NCI-H1105 (cell line): ENCODE data around the gene PLLP.
"Not testable (repeated sequence)": the region's sequence is repeated elsewhere in the genome, so short reads cannot be mapped to it uniquely, and the experiment has no call there.

Experiments used
- DNase-seq: peaks from one replicate; lab custom pipeline; 2025; lab: John Stamatoyannopoulos, UW

Gene PLLP

DNA sequence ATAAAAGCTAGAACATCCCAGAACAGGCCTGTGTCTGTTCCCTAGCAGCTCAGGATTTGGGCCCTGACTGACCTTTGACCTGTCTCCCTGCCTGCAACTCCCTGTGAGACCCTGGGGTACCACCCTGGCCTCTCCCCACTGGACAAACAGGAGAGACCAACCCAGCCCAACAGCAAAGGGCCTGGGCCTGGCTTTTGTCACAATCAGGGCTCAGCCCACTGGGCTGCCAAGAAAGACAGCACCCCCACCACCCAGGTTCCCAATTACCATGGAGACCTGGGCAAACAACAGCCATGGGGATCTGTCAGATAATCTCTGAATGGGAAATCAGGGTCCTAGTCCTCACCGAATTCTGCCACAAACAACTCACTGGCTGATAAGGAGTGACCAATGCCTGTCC, 11.1 kb downstream of the PLLP start:
- no peak for DNase-seq

DNA sequence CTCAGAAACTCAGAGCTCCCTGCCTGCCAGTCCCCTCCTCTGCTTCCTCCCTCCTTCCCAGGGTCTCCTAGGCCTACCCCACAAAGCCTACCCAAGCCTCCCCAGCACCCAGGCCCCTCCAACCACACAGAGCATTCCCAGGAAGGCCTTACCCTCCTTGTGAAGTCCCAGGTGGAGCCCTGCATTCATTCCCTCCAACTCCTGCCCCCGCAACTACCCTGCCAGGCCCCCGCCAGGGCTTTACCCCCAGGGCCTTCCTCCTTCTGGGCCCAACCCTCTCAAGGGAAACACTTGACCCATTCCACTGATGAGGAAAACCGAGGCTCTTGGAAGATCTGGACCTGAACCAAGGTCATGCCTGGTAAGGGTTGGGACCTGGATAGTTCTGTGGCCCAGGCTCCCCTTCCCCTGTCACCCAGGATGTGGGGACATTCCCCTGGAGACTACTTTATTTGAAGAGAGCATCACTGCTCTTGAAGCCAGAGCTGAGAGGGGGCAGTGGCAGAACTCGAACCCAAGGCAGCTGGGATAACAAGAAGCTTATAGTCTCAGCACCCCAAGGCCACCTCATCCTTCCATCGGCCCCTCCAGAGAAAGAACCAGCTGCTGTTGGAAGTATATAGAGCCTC, 12.5 kb downstream of the PLLP start:
- no peak for DNase-seq

DNA sequence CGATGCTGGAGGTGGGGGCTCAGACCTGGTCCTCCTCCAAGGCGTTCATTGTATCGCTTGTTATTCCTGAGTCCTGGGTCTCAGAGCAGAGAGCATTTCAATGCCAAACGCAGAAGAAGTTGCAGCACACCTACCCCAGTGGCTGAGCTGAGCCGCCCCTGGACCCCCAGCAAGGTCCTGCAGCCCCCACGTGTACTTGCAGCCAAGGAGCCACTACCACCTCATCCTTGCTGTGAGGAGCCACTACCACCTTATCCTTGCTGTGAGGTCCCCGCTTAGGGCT, 13.5 kb downstream of the PLLP start:
- no peak for DNase-seq

DNA sequence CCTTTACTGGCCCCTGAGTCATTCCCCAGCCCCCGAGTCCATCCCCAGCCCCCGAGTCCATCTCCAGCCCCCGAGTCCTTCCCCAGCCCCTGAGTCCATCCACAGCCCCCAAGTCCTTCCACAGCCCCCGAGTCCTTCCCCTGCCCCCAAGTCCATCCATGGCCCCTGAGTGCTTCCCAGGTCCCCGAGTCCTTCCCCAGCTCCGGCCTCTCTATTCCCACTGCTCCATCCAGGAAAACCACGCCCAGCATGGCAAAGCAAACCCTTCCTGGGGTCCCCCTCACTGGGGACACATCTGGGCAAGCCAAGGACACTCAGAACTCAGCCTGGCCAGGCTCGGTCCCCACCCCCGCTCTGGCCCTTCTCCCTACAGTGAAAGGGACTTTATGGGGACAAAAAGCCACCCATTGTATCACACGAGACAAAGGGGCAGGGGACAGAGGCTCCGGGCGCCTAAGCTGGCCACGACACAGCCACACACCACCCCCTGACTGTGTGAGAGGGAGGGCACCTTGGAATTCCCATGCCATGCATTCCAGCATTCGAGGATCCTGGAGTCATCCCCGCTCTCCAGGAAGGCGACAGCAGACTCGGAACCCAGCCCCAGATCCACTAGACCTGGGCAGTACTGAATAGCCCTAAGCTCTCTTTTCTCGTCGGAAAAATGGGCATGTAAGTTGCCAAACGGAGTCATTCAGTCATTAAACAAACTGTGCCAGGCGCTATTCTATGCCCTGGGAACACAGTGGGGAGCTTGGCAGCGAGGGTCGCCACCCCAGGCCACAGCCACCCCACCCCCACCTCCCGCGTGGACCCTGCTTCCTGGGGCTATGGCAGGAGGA, 14.0 kb downstream of the PLLP start:
- no peak for DNase-seq

DNA sequence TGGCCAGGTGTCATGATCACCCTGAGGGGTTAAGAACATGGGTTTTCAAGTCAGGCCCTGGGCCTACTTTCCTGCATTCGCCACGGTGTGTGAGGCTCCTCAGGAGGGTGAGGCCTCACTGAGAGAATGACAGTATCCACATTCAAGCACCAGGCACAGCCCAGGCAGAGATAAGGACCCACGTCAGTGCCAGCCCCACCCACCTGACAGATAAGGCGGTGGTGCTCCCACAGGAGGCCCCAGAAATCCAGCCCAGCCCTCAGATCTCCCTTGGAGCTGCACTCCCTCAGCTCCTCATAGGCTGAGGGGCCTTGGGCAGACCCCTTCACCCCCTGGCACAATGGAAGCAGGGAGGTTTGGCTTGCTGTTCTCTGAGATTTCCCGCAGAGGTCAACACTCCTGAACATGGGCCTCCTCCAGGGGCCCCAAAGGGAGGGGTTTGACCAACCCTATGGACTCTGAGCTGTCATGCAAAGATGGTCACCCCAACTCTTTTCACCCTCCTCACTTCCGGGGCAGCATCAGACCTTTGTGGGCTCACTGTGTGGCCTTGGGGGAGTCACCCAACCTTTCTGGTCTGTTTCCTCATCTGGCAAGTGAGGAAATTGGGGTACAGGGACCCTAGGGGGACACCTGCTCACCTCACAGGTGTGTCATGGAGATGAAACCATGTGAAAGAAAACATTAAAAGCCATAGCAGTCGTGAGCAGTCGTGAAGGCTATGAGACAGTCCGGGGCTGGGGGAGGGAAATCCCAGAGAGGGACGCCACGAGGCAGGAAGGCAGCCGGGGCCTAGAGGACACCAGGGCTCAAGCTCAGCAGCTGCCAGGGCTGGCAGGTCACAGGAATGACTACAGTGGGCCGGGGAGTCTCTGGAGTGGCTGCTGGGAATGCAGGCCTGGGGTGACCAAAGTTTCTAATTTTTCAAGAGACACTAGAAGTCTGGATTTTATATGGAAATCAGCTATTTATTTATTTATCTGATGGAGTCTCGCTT, 15.4 kb downstream of the PLLP start:
- no peak for DNase-seq

DNA sequence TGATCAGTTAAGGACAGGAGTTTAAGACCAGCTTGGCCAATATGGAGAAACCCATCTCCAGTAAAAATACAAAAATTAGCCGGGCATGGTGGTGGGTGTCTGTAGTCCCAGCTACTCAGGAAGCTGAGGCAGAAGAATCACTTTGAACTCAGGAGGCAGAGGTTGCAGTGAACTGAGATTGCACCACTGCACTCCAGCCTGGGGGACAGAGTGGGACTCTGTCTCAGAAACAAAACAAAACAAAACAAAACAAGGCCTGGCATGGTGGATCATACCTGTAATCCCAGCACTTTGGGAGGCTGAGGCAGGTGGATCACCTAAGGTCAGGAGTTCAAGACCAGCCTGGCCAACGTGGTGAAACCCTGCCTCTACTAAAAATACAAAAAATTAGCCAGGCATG, 17.1 kb downstream of the PLLP start:
- DNase-seq: not testable (repeated sequence)

DNA sequence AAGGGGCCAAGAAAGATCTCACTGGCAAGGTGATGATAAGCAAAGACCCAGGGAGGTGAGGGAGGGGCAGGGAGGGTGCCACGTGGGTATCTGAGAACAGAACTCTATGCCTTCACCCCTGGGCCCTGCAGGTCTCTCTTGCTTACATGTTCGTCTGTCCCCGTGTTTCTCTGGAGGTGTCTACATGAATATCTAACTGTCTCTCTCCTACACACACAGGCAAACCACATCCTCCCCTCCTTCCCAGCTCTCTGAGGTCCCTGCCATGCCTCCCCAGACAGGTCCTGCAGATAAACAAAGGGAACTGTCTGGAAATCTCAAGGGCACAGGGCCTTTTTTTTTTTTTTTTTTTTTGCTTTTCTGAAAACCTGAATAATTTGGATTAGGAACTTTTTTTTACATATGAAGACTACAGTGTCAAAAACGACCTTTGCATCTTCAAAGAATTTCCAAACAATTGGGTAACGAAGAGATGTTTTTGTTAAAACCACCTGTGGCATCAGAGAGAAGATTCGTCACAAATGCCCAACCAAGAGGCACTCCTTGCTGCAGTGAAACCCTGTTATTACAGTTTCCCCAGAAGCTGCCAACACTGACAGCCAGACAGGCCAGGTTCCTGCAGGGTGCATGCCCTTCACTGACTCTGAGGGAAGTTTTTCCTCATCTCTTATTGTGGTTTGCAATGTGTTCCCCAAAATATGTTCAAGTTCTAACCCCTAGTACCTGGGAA, 17.8 kb downstream of the PLLP start:
- no peak for DNase-seq

DNA sequence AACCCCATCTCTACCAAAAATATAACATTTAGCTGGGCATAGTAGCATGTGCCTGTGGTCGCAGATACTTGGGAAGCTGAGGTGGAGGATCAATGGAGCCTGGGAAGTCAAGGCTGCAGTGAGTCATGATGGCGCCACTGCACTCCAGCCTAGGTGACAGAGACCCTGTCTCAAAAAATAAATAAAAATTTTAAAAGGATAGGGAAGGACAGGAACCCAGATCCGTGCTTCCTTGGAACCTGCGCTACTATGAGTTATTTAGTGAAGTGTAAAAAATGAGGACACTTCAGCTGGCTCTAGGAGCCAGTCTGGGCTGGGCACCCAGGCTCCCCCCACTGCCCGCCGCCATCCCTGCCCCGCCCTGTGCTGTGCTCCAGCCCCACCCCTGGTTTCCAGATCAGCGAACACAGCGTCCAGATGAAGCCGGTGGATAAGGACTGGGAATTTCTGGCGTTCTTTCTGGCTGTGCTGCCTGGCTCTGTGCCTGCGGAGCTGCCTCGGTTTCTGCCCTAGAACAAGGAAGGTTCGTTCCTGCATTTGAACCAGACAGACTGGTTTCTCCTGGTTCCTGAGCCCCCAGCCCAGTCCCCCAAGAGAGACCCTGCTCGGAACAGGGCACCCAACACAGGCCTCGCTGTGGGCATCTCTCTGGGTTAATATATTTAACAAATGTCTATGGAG, 18.5 kb downstream of the PLLP start:
- no peak for DNase-seq

DNA sequence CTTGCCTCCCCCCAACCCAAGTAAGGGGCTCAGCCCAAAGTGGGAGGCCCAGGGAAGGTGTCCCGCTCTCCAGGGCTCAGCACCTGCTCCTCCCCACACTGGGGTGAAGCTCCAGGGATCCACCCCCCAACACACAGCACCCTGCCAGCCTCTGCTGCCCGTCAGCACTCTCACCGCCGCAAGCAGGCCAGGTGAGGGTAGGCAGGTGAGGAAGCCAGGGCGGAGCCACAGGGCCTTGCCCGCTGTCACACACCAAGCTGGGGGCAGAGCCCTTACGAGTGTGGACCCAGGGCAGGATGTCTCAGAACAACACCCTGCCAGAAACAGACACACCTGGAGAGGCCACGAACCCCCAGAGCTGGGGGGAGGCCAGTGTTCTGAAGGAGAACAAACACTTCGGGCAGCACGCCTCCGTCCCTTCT, 19.5 kb downstream of the PLLP start:
- no peak for DNase-seq

DNA sequence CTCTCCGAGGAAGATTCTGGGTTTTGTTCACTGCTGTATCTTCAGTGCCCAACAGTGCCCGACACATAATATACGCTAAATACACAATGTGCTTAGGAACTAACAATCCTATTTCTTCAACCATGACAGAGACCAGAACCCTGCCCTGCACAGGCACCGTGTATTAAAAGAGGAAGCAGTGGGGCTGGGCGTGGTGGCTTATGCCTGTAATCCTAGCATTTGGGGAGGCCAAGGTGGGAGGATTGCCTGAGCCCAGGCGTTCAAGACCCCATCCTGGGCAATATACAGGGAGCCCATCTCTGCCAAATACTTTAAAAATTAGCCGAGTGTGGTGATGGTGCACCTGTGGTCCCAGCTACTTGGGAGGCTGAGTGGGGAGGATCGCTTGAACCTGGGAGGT, 20.1 kb downstream of the PLLP start:
- no peak for DNase-seq

DNA sequence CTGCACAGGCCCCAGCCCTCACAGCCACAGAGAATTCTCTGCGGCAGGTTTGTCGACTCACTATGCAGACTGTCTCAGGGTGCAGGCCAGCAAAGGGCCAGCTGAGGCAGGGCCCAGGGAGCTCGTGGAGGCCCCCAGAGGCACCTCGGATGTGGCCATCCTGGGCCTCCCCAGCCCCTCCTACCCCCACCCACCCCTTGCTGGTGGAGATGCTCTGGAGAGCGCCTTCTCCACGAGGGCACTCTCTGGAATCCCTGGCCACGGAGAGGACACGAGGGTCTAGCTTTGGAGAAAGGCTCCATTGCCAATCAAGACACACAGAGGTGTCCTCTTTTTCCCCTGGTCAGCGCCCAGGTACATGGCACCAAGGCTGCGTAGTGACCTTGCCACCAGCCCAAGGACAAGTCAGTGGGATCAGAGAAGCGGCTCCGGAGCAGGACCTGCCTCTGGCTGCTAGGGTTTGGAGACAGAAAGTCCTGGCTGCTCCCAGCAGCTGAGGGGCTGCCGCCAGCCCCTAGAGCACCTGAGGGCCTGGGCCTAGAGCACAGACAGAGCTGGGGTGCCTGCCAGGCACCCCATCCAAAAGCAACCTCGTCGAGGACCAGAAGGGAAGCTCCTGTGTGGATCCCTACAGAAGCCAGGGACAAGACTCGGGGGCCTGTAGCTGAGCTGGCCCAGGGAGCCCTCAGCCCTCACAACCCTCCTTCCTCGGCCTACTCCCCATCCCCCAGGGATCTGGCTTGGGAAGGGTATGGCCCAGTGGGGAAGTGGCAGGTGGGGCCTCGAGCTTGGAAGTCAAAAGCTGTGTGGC, 20.7 kb downstream of the PLLP start:
- no peak for DNase-seq

DNA sequence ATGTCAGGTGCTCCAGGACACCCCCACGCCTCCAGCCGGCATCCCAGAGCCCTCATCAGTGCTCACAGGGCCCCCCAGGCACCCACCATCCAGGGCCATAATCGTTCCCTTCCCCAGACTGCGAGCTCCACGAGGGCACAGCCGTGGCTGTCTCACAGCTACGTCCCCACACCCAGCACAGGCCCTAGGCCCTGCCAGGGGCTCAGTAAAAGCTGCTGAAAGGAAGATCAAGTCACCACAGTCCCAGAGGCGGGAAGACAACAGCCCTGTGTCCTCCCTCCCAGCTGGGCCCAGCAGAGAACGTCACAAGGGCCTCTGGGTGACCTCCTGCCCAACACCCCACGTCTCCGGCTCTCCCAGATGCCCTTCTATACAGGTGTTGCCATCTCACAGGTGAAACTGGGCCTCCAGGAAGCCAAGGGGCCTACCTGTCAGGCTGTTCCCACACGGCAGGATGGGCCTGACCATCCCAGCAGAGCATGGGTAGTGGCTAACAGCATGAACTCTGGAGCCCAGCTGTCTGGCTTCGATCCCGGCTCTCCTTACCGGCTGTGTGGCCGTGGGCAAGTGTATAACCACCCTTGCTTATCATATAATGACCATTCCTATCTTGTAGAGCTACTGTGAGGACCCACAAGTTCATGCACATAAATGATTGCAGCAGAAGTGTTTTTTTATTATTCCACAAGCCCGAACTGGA, 21.5 kb downstream of the PLLP start:
- DNase-seq: no peak

DNA sequence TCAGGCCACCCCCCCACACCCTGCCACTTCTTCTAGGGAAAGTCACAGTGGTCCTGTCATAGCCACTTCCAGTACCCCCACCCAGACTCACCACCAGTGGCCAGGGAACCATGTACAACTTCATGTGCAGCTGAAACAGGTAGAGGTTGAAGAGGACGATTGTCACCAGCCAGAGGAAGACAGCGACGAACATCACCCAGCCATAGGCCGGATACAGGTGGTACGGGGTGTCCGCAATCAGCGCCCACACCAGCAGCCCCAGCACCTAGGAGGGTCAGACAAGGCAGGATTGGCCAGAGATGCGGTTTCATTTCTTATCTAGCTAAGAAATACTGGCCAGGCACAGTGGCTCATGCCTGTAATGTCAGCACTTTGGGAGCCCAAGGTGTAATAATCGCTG, 22.7 kb downstream of the PLLP start:
- no peak for DNase-seq

DNA sequence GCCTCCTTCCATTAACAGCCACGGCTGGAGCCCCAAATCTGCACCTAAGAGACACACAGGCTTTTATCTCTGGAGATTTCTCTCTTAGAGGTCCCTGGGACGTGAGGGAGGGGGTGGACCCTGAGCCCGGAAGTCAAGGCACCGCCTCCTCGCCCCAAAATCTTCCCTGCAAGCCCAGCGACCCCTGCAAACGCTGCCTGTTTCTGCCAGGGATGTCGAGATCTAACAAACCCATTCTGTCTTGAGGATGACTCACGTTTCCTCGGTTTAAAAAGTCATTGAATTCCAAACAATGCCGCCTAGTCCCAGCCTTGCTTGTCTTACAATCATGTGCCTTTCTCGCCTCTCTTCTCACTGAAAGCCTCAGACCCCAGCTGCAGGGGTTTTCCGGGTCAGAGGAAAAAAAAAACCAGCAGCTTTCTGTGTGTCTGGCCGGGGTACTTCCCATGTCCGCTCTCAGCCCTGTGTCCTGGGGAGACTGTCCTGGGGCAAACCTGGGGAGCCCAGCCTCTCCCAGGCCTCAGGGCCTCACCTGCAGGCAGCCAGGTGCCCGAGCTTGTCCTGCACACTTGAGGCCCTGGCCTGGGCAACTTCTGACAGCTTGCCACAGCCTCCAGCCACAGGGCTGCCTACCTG, 24.1 kb downstream of the PLLP start:
- DNase-seq: no peak

DNA sequence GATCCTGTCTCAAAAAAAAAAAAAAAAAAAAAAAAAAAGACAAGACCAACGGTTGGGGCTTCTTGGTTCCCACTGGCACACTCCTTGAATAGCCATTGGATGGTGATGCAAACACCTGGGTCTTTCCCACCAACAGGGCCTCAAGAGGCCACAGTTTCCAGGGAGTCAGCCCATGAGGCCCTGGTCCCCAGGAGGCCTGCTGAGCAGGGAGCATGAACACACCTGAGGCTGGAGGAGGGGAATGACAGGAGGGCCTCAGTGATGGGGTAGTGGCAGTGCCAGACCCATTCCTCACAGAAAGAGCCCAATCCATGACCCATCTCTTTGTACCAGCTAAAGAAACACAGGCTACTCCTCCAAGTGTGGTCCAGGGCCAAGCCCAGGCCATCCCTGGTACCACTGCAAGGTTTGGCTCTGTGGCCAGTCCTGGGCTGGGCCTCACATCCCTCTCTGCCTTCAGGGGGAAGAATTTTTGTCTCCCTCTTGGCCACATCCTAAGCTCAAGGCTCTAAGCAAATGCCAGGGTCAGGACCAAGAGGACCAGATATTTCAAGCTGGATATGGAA, 25.5 kb downstream of the PLLP start:
- no peak for DNase-seq

DNA sequence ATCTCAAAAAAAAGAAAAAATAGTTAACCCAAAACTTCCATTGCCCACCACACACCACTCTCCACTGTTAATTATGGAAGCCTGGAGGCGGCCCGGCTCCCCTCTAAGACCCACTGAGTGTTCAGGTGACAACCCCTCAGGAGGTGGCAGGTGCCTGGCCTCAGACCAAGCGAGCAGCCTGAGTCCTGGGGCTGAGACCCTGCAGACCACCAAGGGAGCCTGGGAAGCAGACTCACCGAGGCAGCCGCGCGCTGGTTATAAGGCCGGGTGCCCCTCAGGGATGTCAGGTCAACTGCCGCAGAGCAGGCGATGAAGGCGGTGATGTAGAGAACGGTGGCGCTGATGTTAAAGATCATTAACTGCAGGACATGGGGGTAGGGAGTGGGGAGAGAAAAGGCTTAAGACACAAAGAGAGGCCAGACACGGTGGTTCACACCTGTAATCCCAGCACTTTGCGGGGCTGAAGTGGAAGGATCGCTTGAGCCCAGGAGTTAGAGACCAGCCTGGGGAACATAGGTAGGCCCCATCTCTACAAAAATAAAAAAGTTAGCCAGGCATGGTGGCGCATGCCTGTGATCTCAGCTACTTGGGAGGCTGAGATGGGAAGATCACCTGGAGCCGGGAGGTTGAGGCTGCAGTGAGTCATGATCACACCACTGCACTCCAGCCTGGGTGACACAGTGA, 26.1 kb downstream of the PLLP start:
- DNase-seq: no peak

DNA sequence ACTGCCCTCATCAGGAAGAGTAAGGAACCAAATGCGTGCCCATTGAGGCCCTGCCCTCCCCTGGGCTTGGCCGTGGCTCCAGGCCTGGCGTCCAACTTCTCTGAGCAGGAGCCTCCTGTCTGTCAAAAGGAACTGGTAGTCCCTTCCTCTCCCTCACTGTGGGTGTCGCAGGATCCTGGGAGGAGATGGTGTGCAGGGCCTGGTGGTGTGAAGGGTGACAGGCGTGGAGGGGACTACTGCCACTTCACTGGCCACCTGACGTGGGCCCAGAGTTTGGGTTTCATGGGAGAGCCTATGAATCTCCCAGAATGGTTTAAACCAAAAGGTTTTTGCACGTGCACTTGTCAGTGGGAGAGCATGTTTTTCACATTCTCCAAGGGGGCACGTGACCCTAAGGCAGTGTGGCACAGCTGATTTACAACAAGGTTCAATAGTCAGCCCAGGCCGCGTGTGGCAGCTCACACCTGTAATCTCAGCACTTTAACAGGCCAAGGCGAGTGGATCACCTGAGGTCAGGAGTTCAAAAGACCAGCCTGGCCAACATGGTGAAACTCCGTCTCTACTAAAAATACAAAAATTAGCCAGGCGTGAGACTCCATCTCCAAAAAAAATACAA, 26.9 kb downstream of the PLLP start:
- DNase-seq: no peak
